C4-2B (cell line): ENCODE data around the gene MYO15B.

Experiments
- CTCF ChIP-seq: fragments of 450-650 bp; conservative IDR thresholded peaks from 2 replicates; pipeline ENCODE4 v1.5.1; 2017; ENCODE audit warnings: mild to moderate bottlenecking
- ZFX ChIP-seq: fragments of 450-650 bp; IDR thresholded peaks from 2 replicates; pipeline ENCODE4 v1.6.1; 2017

- TF ChIP-seq CTCF (no peak), ZFX (no peak)
Observed at GRCh38 chr17:75602644-75603043, 15.0 kb downstream of the MYO15B start.
